Left colon (tissue), 2 donors: ENCODE data around the gene SLC22A2. TPM values are rescaled to one million over a fixed set of nuclear protein-coding genes. Genes with fewer than 3 reads are reported as not detected.

Source experiments
- ATAC-seq: fragments of 200-7000 bp; cut with Tn5 transposase; one replicate; pipeline ENCODE4 v1.9.1; 2020; ENCODE audit warnings: mild to moderate bottlenecking, moderate library complexity
- DNase-seq, 2 donors: peaks; one replicate each; pipeline ENCODE4 v3.0.0-alpha.2; 2020
- intact Hi-C, 2 donors: fragments of 100-400 bp; cut with DNase I in 1 of 2; cut with micrococcal nuclease in 1 of 2; formaldehyde crosslinking; loops; one replicate each; pipeline versions ENCODE4 v1.11.2 to v1.14.0; 2022; cut with DNase I, micrococcal nuclease
- total RNA-seq, 2 donors: library from RNA; stranded (reverse); fragmentation: NEBNext Ultra II Directional; extraction: Animal tissue kit (Norgen Biotek cat#: 25700); gene quantifications; one replicate each; pipeline ENCODE4 v1.2.1, GENCODE V29; 2021
- donor health status: DM: no; HTN: no; CAD: no.
- donor health status: DM: yes; HTN: yes; CAD: no.

Gene SLC22A2
- total RNA-seq, 2 donors from 2014 or later = not detected

DNA sequence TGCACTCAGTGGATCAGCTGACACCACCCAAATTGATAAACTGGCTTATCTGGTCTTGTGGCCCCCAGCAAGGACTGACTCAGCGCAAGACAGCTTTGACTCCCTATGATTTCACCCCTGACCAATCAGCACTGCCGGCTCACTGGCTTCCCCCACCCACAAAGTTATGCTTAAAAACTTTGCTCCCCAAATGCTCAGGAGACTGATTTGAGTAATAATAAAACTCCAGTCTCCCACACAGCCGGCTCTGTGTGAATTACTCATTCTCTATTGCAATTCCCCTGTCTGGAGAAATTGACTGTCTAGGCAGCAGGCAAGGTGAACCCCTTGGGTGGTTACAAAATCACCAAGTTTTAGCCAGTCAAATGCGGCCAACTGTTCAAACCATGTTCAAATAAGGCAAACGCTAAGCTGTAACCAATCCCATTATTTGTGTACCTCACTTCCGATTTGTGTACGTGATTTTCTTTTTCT, 32.5 kb downstream of the SLC22A2 start:
- no peak for ATAC-seq
- intact Hi-C loops = no loop called here

DNA sequence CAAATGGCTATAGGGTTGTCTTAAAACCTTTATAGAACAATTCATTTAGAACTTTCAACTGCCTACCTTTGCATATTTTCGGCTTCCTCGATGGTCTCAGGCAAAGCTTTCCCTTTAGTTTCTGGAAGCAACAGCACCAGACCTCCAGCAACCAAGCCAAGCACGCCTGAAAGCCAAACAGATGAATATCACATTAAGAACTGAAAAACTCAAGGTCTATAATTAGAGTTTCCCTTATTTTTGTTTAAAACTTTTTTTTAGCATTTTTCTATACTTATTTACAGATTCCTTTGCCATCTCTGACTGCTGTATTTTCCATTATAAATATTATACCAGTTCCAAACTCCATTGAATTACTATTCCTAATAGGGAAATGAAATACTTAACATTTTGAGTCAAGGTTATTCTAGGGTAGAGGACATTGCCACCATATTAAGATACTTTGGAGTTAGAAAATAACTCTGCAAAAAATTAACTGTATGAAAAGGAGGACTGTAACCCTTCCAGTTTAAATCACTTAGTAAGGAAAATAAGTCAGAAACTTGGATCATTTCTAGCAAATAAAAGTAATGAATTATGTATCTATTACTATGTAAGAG, 33.9 kb downstream of the SLC22A2 start:
- ATAC-seq = no peak
- intact Hi-C loops = no loop called here
- no peak for DNase-seq

More for the DNA sequence above, 32.5 kb downstream of the SLC22A2 start:
- DNase-seq = no peak

DNA sequence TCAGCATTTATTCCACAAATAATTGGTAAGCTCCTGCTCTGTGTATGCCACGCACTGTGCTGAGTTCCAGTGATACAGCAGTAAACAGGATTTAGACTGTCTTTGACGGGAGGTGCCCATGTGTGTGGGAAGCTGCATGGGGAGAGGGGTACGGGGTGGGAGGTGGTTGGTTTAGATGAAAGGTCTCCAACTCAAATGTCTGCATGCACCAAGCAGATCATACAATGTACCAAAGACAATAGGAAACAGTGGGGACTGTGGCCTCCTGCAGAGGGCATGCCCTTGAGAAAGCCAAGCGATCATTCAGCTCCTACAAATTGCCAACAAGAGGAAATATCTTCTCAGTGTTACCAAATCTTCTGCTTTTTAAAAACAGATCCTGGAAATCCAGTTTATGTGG, 36.1 kb downstream of the SLC22A2 start:
- ATAC-seq = peak; percentile 5
- intact Hi-C loops = no loop called here
- no peak for DNase-seq

- intact Hi-C loops = no loop called here
- ATAC-seq (peak; percentile 89), DNase-seq (no peak)
These were observed 36.7 kb downstream of the SLC22A2 start for GRCh38 chr6:160221918-160222317.

- intact Hi-C loops = no loop called here
- ATAC-seq (peak; percentile 87), DNase-seq (no peak)
These were observed 37.2 kb downstream of the SLC22A2 start for GRCh38 chr6:160221423-160221822.

DNA sequence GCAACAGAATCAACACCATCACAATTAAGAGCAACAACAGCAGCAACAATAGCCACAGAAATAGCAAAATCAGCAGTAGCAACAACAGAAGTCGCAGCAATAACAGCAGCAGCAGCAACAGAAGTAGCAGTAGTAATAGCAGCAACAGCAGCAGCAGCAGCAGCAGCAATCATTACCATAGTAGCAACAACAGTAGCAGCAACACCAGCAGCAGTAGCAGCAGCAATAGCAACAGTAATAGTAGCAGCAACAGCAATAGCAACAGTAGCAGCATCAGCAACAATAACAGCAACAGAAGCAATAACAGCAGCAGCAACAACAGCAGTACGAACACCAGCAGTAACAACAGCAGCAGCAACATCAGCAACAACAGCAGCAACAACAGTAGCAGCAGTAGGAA, 39.8 kb downstream of the SLC22A2 start:
- ATAC-seq = no peak
- DNase-seq = no peak
- intact Hi-C loops = no loop called here

DNA sequence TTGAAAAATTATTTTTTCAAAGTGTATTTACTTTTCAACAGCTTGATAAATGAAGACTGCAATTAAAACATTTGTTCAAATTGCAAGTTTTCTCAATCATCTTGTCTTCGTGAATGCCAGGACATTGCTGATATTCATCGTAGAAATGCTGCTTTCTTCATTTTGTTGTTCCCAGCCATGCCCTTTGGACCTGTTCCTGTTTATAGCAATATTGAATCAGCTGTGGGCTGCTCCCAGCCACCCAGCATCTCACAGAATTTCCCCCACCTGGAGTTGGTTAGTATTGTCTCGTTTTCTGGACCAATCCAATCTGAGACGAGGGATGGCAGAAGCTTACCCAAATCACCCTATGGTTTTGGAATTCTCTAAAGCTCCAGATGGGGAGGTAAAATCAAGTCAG, 40.8 kb downstream of the SLC22A2 start:
- no peak for DNase-seq
- intact Hi-C loops = no loop called here

GRCh38 chr6:160217073-160217472, 41.5 kb downstream of the SLC22A2 start:
- ATAC-seq = no peak
- intact Hi-C loops = no loop called here
- DNase-seq = no peak

More for the DNA sequence above, 40.8 kb downstream of the SLC22A2 start:
- peak; percentile 27 for ATAC-seq

- DNase-seq (no peak), ATAC-seq (no peak)
- intact Hi-C loops = no loop called here
These were observed 43.4 kb downstream of the SLC22A2 start for GRCh38 chr6:160215232-160215631.

DNA sequence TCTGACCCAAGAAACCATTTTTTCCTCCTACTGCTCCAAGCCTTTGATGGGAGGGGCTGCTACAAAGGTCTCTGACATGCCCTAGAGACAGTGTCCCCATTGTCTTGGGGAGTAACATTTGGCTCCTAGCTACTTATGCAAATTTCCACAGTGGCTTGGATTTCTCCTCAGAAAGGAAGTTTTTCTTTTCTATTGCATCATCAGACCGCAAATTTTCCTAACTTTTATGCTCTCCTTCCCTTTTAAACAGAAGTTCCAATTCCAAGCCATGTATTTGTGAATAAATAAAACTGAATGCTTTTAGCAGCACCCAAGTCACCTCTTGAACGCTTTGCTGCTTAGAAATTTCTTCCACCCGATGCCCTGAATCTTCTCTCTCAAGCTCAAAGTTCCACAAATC, 51.0 kb downstream of the SLC22A2 start:
- ATAC-seq = no peak
- intact Hi-C loops = no loop called here
- no peak for DNase-seq

DNA sequence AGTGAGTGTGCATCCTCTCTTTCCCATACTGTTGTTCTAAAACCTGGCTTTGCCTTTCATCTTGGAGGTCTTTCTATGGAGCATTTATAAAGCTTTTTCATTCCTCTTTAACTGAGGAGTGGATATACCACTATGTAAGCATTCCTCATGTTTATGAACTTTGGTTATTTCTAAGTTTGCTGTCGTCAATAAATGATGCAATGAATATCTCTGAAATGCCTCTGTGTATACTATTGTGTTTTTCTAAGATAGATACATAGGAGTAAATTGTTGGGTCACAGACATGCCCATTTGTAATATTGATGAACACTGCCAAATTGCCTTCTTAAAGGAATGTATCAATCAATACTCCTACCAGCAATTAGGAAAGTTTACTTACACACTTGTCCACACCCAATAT, 53.9 kb downstream of the SLC22A2 start:
- intact Hi-C loops = no loop called here
- no peak for ATAC-seq
- DNase-seq = no peak

GRCh38 chr6:160203953-160204352, 54.7 kb downstream of the SLC22A2 start:
- ATAC-seq = peak; percentile 55
- DNase-seq = no peak
- intact Hi-C loops = no loop called here

- ATAC-seq (peak; percentile 73), DNase-seq (no peak)
- intact Hi-C loops = no loop called here
These were observed 55.1 kb downstream of the SLC22A2 start for GRCh38 chr6:160203522-160203921.

- no peak for DNase-seq
- no peak for ATAC-seq
- intact Hi-C loops = no loop called here
These were observed 55.5 kb downstream of the SLC22A2 start for GRCh38 chr6:160203076-160203475.

- DNase-seq = no peak
- intact Hi-C loops = no loop called here
- no peak for ATAC-seq
These were observed 56.2 kb downstream of the SLC22A2 start for GRCh38 chr6:160202411-160202810.

GRCh38 chr6:160201061-160201460, 57.6 kb downstream of the SLC22A2 start:
- intact Hi-C loops = no loop called here
- DNase-seq (no peak), ATAC-seq (no peak)

DNA sequence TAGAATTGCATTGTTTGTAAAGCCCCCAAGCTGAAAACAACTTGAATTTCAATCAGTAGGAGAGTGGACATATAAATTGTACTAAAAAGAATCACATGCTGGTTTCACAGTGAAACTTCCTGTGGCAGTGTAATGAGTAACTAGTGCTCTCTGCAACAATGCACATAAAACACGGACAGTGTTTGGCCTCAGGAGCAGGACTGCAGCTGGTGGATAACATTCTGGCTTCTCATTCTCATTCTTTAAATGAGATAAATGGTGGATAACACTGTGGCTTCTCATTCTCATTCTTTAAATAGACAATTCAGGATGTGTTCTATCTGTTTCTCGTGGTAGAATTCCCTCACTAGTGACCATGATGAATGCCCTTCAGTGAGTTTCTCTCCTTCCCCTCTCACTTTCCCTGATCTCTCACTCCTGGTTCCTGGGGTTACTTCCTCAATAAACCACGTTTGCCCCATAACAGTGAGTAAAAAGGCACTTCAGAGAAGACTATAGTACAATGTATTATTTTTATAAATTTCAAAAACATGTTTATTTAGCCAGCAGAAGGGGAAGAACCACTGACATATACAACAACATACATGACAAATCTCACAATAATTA, 59.9 kb downstream of the SLC22A2 start:
- DNase-seq (peak in 1 of 2 donors; percentile 24), ATAC-seq (peak; percentile 91)
- intact Hi-C loops = no loop called here

DNA sequence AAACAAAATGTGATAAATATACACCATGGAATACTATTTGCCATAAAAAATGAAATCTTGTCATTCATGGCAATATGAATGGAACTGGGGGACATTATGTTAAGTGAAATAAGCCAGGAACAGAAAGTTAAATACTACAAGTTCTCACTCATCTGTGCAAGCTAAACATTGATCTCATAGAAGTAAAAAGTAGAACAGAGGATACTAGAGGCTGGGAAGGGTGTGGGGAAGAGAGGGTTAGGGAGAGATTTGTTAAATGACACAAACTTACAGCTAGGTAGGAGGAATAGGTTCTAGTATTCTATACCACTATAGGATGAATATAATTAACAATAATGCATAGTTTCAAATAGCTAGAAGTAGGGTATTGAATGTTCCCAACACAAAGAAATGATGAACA, 61.0 kb downstream of the SLC22A2 start:
- DNase-seq (no peak), ATAC-seq (no peak)
- intact Hi-C loops = no loop called here

DNA sequence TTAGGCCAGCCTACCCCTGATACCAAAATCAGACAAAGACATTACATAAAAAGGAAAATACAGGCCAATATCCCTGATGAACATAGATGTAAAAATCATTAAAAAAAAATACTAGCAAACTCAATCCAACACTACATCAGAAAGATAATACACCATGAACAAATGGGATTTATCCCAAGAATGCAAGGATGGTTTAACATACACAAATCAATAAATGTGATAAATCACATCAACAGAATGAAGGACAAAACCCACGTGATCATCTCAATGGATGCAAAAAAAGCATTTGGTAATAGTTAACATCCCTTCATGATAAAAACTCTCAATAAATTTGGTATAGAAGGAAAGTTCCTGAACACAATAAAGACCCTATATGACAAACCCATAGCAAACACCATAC, 63.8 kb downstream of the SLC22A2 start:
- ATAC-seq (no peak), DNase-seq (no peak)
- intact Hi-C loops = no loop called here

DNA sequence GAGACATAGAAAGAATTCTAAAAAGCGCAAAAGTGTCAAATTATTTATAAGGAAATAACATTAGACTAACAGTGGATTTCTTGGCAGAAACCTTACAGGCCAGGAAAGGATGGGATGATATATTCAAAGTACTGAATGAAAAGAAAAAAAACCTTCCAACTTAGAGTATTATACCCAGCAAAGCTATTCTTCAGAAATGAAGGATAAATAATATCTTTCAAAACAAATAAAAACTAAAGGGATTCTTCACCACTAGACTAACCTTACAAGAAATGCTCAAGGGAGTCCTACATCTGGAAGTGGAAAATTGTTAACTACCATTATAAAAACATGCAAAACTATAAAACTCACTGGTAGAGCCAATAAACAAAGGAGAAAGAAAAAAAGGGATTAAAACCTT, 65.8 kb downstream of the SLC22A2 start:
- no peak for ATAC-seq
- DNase-seq = no peak
- intact Hi-C loops = no loop called here

GRCh38 chr6:160190973-160191372, 67.6 kb downstream of the SLC22A2 start:
- intact Hi-C loops = no loop called here
- no peak for DNase-seq
- peak; percentile 37 for ATAC-seq
